SIG-M5 treated with dmso at 0.1 percent for 504 hours (cell line): ENCODE measurements around the gene GSPT1.

Experiments
- DNase-seq: peaks from one replicate; lab custom pipeline; 2025; ENCODE audit not compliant: unreplicated experiment; lab: John Stamatoyannopoulos, UW

The GSPT1 gene

GRCh38 chr16:11913425-11914079 is 2.2 kb downstream of the GSPT1 start:
- no peak for DNase-seq

DNA sequence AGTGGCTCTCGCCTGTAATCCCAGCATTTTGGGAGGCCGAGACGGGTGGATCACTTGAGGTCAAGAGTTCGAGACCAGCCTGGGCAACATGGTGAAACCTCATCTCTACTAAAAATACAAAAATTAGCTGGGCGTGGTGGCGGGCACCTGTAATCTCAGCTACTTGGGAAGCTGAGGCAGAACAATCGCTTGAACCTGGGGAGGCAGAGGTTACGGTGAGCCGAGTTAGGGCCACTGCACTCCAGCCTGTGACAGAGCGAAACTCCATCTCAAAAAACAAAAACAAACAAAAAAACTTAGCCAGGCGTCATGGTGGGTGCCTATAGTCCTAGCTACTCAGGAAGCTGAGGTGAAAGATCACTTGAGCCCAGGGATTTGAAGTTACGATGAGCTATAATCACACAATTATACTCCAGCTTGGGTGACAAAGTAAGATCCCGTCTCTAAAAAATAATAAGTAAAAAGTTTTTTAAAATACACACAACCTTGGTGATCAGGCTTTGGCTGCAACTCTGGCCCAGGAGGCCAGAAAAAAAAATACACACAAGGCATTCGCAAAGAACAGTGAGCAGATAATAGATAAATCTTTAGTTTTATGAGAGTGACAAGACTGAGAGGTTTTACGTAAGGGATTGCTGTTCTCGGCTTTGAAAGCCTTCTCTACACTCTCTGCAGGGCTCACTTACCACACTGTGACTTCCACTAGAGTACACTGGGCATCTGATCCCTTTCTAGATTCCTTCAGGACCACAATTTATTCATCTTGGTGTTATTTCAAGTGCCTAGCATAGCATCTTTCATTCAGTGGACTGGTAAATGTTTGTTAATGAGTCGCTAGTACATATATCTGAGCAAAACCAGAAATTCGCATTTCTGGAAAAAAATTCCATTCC is 5.9 kb downstream of the GSPT1 start:
- no peak for DNase-seq

- DNase-seq, result no peak
These were observed 8.4 kb downstream of the GSPT1 start for GRCh38 chr16:11907160-11907970.

- no peak for DNase-seq
These were observed 11.8 kb downstream of the GSPT1 start for GRCh38 chr16:11903906-11904305.

- no peak for DNase-seq
These were observed 14.7 kb downstream of the GSPT1 start for GRCh38 chr16:11901091-11901490.

GRCh38 chr16:11896486-11897176 is 19.1 kb downstream of the GSPT1 start:
- no peak for DNase-seq

- DNase-seq, result no peak
These were observed 22.2 kb downstream of the GSPT1 start for GRCh38 chr16:11893571-11893970.

GRCh38 chr16:11892761-11893160 is 23.0 kb downstream of the GSPT1 start:
- no peak for DNase-seq

GRCh38 chr16:11890231-11890965 is 25.4 kb downstream of the GSPT1 start:
- DNase-seq, result no peak

DNA sequence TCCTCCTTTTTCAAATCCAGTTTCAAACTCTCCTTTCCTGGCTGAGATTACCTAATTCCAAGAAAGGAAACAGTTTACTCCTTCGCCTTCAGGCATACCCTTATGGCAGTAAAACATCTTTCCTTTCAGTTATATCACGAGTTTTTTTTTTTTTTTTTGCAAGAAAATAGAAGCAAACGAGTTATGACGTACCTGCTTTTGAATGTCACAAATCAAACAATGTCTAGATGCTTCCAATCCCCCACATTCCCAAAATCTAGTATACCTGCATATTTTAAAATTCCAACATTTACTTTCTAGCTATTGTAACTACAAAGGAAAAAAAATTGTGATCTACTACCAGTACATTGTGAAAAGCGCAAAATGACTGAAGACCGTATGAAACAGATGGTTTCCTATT is 28.9 kb downstream of the GSPT1 start:
- no peak for DNase-seq

DNA sequence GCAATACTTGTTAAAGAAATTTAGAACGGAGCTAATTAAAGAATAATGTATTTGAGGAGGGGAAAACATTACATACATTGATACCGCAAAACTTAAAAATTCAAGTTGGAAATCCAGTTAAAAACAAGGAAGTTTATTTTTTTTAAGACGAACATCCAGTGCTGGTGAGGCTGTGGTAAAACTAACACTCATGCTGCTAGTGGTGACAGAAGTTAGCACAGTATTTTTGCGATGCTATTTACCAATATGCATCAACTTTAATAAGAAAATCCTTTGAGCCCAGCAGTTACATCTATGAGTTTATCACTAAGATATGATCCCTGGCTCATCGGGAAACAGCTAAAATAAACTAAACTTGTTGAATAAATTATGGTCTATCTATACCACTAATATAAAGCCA is 31.7 kb downstream of the GSPT1 start:
- no peak for DNase-seq

DNA sequence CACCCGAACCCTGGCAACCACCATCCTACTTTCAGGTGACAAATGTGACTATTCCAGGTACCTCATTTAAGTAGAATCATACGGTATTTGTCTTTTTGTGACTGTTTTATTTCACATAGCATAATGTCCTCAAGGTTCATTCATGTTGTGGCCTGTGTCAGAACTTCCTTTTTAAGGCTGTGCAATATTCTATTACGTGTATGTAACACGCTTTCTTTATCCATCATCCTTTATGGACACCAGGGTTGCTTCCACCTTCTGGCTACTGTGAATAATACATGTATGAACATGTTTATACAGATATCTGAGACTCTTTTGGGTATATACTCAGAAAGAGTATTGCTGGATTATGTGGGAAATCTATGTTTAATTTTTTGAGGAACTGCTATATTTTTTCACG is 35.7 kb downstream of the GSPT1 start:
- no peak for DNase-seq

DNA sequence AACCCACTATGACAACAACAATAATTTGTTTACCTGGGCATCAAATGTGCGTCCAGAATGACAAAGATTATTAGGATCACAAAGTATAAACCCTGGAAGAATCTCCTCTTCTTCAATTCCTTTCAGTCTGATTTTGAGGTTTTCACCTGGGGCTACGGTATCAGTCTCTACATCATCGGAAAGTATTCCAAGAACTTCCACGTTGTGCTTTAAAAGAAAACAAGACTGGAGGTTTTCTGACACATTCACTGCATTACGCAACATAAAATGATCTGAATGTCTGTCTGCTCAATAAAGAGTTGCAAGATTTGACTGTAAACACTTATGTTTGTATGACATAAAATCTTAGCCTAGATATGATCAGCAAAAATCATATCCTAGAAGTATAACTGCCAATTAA is 38.4 kb downstream of the GSPT1 start:
- no peak for DNase-seq

DNA sequence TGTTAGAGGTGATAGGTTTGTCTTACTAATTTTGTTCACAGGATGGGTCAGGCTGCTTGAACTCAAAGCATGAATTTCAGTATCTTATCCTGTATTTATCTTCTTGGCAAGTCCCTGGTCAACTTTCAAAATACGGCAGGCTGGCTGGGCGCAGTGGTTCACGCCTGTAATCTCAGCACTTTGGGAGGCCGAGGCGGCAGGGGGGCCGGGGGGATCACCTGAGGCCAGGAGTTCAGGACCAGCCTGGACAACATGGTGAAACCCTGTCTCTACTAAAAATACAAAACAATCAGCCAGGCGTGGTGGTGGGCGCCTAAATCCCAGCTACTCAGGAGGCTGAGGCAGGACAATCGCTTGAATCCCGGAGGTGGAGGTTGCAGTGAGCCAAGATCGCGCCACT is 39.5 kb downstream of the GSPT1 start:
- DNase-seq, result no peak

GRCh38 chr16:11875721-11876120 is 40.0 kb downstream of the GSPT1 start:
- no peak for DNase-seq

DNA sequence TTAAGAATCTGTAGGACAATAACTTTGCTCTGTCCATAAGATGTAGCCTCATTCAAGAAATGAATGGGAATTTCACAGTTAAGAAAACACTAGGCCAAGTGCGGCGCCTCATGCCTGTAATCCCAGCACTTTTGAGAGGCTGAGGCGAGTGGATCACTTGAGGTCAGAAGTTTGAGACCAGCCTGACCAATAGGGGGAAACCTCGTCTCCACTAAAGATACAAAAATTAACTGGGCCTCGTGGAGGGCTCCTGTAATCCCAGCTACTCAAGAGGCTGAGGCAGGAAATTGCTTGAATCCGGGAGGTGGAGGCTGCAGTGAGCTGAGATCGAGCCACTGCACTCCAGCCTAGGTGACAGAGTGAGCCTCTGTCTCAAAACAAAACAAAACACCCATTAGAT is 44.6 kb downstream of the GSPT1 start:
- no peak for DNase-seq

GRCh38 chr16:11870399-11870798 is 45.4 kb downstream of the GSPT1 start:
- DNase-seq, result no peak

DNA sequence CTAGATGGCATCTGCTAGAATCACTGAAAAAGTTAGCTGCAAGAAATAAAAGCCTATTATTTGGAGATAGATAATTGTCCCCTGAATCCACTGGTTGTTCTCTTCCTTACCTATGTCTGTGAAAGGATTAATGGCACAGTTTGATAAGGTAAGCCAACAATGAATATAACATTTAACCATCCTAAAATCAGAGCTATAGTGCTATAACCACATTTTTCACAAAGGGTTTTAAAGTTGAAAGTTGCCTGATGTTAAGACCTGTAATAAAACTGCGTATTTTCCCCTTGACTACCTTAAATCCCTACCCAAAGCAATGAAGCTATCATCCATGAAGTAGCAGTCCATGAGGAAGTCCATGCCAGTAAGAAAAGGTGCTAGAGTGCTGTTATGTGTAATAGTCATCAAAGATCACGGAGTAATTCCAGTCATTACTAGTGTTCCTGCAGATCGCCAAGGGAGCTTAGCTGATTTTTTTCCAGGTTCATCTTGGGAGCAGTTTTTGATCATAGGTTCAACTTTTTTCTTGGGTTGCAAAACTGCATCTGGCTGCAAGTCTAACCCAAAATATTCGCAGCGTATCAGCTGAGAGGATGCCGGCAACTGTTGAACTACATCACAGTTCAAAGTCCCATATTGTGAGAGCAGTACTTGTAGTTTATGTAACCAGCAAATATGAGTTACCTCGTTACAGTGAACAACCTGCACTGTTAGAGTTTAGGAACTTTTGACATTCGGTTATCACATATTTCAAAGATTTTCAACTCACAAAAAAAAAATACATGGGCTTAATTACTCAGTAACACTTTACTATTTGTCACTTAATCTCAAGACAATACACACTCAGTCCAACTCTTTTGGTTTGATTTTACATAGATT is 46.2 kb downstream of the GSPT1 start:
- no peak for DNase-seq

GRCh38 chr16:11868412-11868980 is 47.3 kb downstream of the GSPT1 start:
- DNase-seq, result no peak
